GM12878 (cell line): ENCODE measurements around the gene UNC5B. TPM values are rescaled to one million over a fixed set of nuclear protein-coding genes. Genes with fewer than 3 reads are reported as not detected.

Experiments used
- ATAC-seq: fragments of 200-7000 bp; cut with Tn5 transposase; 3 replicates; pipeline ENCODE4 v1.9.1; 2020; ENCODE audit warnings: mild to moderate bottlenecking, moderate library complexity
- BruUV-seq: library from RNA; stranded (reverse); fragments of 400-500 nt; replicated peaks from 2 replicates; lab custom pipeline; 2021; lab: Mats Ljungman, UMichigan
- CTCF ChIA-PET: fragments of 300-600 bp; sonication (Branson Sonifier 250); formaldehyde crosslinking; extraction: SDS; loops from one replicate; lab custom pipeline; 2021; ENCODE audit warnings: inconsistent platforms; lab: Yijun Ruan, JAX
- POLR2A ChIA-PET: fragments of 350-600 bp; formaldehyde crosslinking; extraction: SDS; loops from one replicate; lab custom pipeline; 2021; ENCODE audit warnings: inconsistent platforms; lab: Charles Lee
- RAD21 ChIA-PET: fragments of 300-600 bp; sonication (Branson Sonifier 250); formaldehyde crosslinking; loops from one replicate; lab custom pipeline; 2023; ENCODE audit warnings: antibody characterized with exemption; ENCODE audit not compliant: unreplicated experiment; lab: Charles Lee
- SMC1A ChIA-PET: fragments of 300-600 bp; sonication (Branson Sonifier 250); formaldehyde crosslinking; loops from one replicate; lab custom pipeline; 2023; ENCODE audit not compliant: unreplicated experiment, uncharacterized antibody; lab: Charles Lee
- DNase-seq: peaks from one replicate; pipeline ENCODE4 v3.0.0-alpha.2; 2011; ENCODE audit warnings: low read depth, low spot score
- FAIRE-seq: peaks from 3 replicates; lab custom pipeline; 2011; peaks lifted over from hg19 to GRCh38; lab: Jason Lieb, UNC
- H2AFZ ChIP-seq: 2 replicates; pipeline ENCODE4 v1.6.0; 2011; ENCODE audit warnings: low read depth, low read length, control low read depth; ENCODE audit not compliant: control insufficient read depth
- H3K27ac ChIP-seq: 2 replicates; pipeline ENCODE4 v1.5.1; 2011; ENCODE audit warnings: control low read depth; ENCODE audit not compliant: control insufficient read depth, insufficient read depth
- H3K27me3 ChIP-seq, 2 experiments: replicated peaks in 1 of 2; 2 replicates each; pipeline versions ENCODE4 v1.6.0 to v1.6.1; 2011; ENCODE audit warnings: low read length in 1 of 2; ENCODE audit not compliant: control insufficient read depth in 2 of 2, insufficient read depth in 2 of 2
- H3K36me3 ChIP-seq, 2 experiments: 2 replicates each; pipeline ENCODE4 v1.5.1; 2011; ENCODE audit warnings: low read length in 1 of 2; ENCODE audit not compliant: control insufficient read depth in 2 of 2, insufficient read depth in 2 of 2
- H3K4me1 ChIP-seq: 2 replicates; pipeline ENCODE4 v1.6.1; 2011; ENCODE audit warnings: mild to moderate bottlenecking, low read length, moderate library complexity, mixed read lengths; ENCODE audit not compliant: control insufficient read depth, insufficient read depth
- H3K4me2 ChIP-seq: 2 replicates; pipeline ENCODE4 v1.6.0; 2011; ENCODE audit warnings: control low read depth; ENCODE audit not compliant: control insufficient read depth, insufficient read depth
- H3K4me3 ChIP-seq: fragments of 200-600 bp; sonication (generic); 2 replicates; pipeline ENCODE4 v1.5.1; 2016
- H3K79me2 ChIP-seq: 2 replicates; pipeline ENCODE4 v1.6.0; 2011; ENCODE audit warnings: low read length; ENCODE audit not compliant: control insufficient read depth, insufficient read depth
- H3K9ac ChIP-seq: 2 replicates; pipeline ENCODE4 v1.8.0; 2011; ENCODE audit warnings: low read length, control low read depth, mixed read lengths; ENCODE audit not compliant: control insufficient read depth, insufficient read depth
- H3K9me3 ChIP-seq: replicated peaks from 3 replicates; pipeline ENCODE4 v1.5.1; 2011; ENCODE audit warnings: mild to moderate bottlenecking, low read length; ENCODE audit not compliant: control insufficient read depth, insufficient read depth
- H4K20me1 ChIP-seq: 2 replicates; pipeline ENCODE4 v1.6.0; 2011; ENCODE audit not compliant: control insufficient read depth, insufficient read depth
- BCLAF1 ChIP-seq: fragments of 450-650 bp; IDR thresholded peaks from 2 replicates; pipeline ENCODE4 v1.6.1; 2017; ENCODE audit warnings: antibody characterized with exemption, mild to moderate bottlenecking, moderate library complexity
- BHLHE40 ChIP-seq, 2 experiments: fragments of 450-650 bp in 1 of 2; IDR thresholded peaks; 2 replicates each; pipeline ENCODE4 v1.6.1; 2011 to 2017; ENCODE audit warnings: low read depth in 2 of 2, borderline replicate concordance in 1 of 2, improper control_type of control experiment in 1 of 2, low read length in 1 of 2, mild to moderate bottlenecking in 1 of 2
- CEBPB ChIP-seq, 2 experiments: fragments of 150-350 bp in 1 of 2; IDR thresholded peaks; 2 replicates each; pipeline ENCODE4 v1.6.1; 2012 to 2014; ENCODE audit warnings: low read depth in 2 of 2, low read length in 2 of 2, borderline replicate concordance in 1 of 2, inconsistent platforms in 1 of 2
- CHD4 ChIP-seq: fragments of 200-600 bp; sonication (generic); IDR thresholded peaks from 2 replicates; pipeline ENCODE4 v1.6.1; 2016; ENCODE audit warnings: mild to moderate bottlenecking
- E4F1 ChIP-seq: fragments of 450-650 bp; IDR thresholded peaks from 2 replicates; pipeline ENCODE4 v1.6.1; 2018; ENCODE audit warnings: borderline replicate concordance, mild to moderate bottlenecking; ENCODE audit not compliant: partially characterized antibody
- EP300 ChIP-seq, 2 experiments: fragments of 150-350 bp in 1 of 2; IDR thresholded peaks; 2 replicates each; pipeline ENCODE4 v1.6.1; 2011 to 2012; ENCODE audit warnings: low read depth in 2 of 2, low read length in 2 of 2, borderline replicate concordance in 1 of 2, improper control_type of control experiment in 1 of 2, inconsistent platforms in 1 of 2; ENCODE audit not compliant: control insufficient read depth in 1 of 2
- ETV6 ChIP-seq, 2 experiments: fragments of 450-650 bp in 1 of 2; IDR thresholded peaks in 1 of 2; conservative IDR thresholded peaks in 1 of 2; 2 replicates each; pipeline ENCODE4 v1.6.1; 2014; ENCODE audit warnings: antibody characterized with exemption in 1 of 2, borderline replicate concordance in 1 of 2, low read depth in 1 of 2, mild to moderate bottlenecking in 1 of 2, moderate library complexity in 1 of 2
- HDAC6 ChIP-seq: fragments of 200-600 bp; sonication (generic); IDR thresholded peaks from one replicate; pipeline ENCODE4 v1.8.0; 2017; ENCODE audit warnings: antibody characterized with exemption; ENCODE audit not compliant: unreplicated experiment
- MYC ChIP-seq: IDR thresholded peaks from 2 replicates; pipeline ENCODE4 v1.6.1; 2011; ENCODE audit warnings: mild to moderate bottlenecking, low read length, moderate library complexity, inconsistent platforms; ENCODE audit not compliant: insufficient read depth, insufficient replicate concordance, insufficient read length, severe bottlenecking
- NR2C2 ChIP-seq: IDR thresholded peaks from 2 replicates; pipeline ENCODE4 v1.6.1; 2011; ENCODE audit warnings: borderline replicate concordance, low read depth; ENCODE audit not compliant: control insufficient read depth, insufficient read length
- POLR2AphosphoS5 ChIP-seq: IDR thresholded peaks from 2 replicates; pipeline ENCODE4 v1.6.1; 2011; ENCODE audit warnings: mild to moderate bottlenecking, low read length, inconsistent platforms
- SMARCA5 ChIP-seq: fragments of 450-650 bp; IDR thresholded peaks from 2 replicates; pipeline ENCODE4 v1.6.1; 2017; ENCODE audit warnings: mild to moderate bottlenecking
- SPI1 ChIP-seq: IDR thresholded peaks from 2 replicates; pipeline ENCODE4 v1.6.1; 2011; ENCODE audit warnings: low read depth, mild to moderate bottlenecking, low read length, moderate library complexity, borderline replicate concordance; ENCODE audit not compliant: insufficient read depth
- TAF1 ChIP-seq: IDR thresholded peaks from 2 replicates; pipeline ENCODE4 v1.6.1; 2011; ENCODE audit warnings: mild to moderate bottlenecking, low read depth, low read length, borderline replicate concordance
- ZZZ3 ChIP-seq: IDR thresholded peaks from 2 replicates; pipeline ENCODE4 v1.6.1; 2011; ENCODE audit warnings: low read depth; ENCODE audit not compliant: control insufficient read depth, insufficient read length
- WGBS: methylation state at CpG from one replicate; pipeline ENCODE4 v1.1.6; 2016; ENCODE audit warnings: low lambda C conversion rate; ENCODE audit not compliant: insufficient replicate concordance, insufficient coverage; ENCODE audit errors: missing lambda C conversion rate; 5-methylcytosine and 5-hydroxymethylcytosine counted together
- in situ Hi-C: fragments of 300-500 bp; cut with MboI; formaldehyde crosslinking; loops from 9 replicates; pipeline ENCODE4 v1.14.3; 2018; ENCODE audit warnings: mixed read lengths
- intact Hi-C: fragments of 100-400 bp; cut with micrococcal nuclease; formaldehyde crosslinking; loops from one replicate; pipeline ENCODE4 v1.14.2; 2022; ENCODE audit not compliant: unreplicated experiment
- polyA plus RNA-seq, 11 experiments: library from polyadenylated mRNA; depleted of rRNA in 4 of 11; unstranded in 6 of 11; stranded (reverse) in 5 of 11; fragments of >200 nt; fragmentation: Nextera tagmentation in 4 of 11; fragmentation: Illumina TruSeq in 1 of 11; extraction: Ambion mirVana in 4 of 11; extraction: Trizol in 1 of 11; gene quantifications; 1 replicate in 1 of 11; 2 replicates in 10 of 11; pipeline versions ENCODE4 v1.2.1 to v1.2.3, GENCODE V29; 2011 to 2016; ENCODE audit warnings: inconsistent platforms in 2 of 11, missing spikeins in 2 of 11, low read depth in 1 of 11
- total RNA-seq, 4 experiments: library from RNA; depleted of rRNA in 3 of 4; stranded (reverse); fragments of >200 nt in 3 of 4; fragmentation: Illumina TruSeq in 1 of 4; extraction: Trizol in 1 of 4; gene quantifications; 2 replicates each; pipeline versions ENCODE4 v1.2.1 to v1.2.3, GENCODE V29; 2013 to 2021

The UNC5B gene
- total and polyA plus RNA-seq, 10 of the 15 experiments (the other 5 are each of a cell fraction or from before 2014, with no cell fraction given), result 0.03 to 0.08 TPM; not detected in 8

- TF ChIP-seq SPI1 (no peak), SMARCA5 (no peak), HDAC6 (no peak), TAF1 (no peak), NR2C2 (no peak)
Observed at GRCh38 chr10:71280825-71281224, 68.5 kb downstream of the UNC5B start (continued).

- ATAC-seq (no peak), DNase-seq (no peak), FAIRE-seq (no peak)
- intact Hi-C loops (no loop called here), in situ Hi-C loops (no loop called here)
- 41% methylated on average over 8 of the region's 8 CpGs for WGBS
- ChIA-PET POLR2A (interaction anchor here (0.7 kb wide), 1 partner anchor 240 kb away, joined by 3 read pairs; no protein-coding TSS in a partner anchor), SMC1A (no interaction called here), CTCF (no interaction called here), RAD21 (no interaction called here)
- Histone ChIP-seq H3K9ac (no peak overlapping the region), H3K27ac (no peak overlapping the region), H3K79me2 (no peaks in the 10 kb centered on the region), H4K20me1 (no peaks in the 10 kb centered on the region), H3K27me3 (peaks cover 0 to 2% of the 10 kb centered on the region in 2 experiments; a peak in 1 of 4 replicates), H3K4me3 (no peak overlapping the region), H3K36me3 (no peaks in the 10 kb centered on the region), H3K4me2 (no peak overlapping the region), H3K9me3 (no peaks in the 10 kb centered on the region; the same call in 2 of the 3 replicates), H2AFZ (no peak overlapping the region), H3K4me1 (no peaks in the 10 kb centered on the region)
- BruUV-seq, result no TSS peak
- no peak for TF ChIP-seq EP300 (IDR thresholded peaks at IDR 0.05; ENCODE audit: borderline replicate concordance in 1 of 2, control insufficient read depth in 1 of 2, low read depth in 2 of 2, low read length in 2 of 2)
- no peak for TF ChIP-seq ETV6 (conservative IDR thresholded peaks at IDR 0.05 in 1 of 2, IDR thresholded peaks at IDR 0.05 in 1 of 2; ENCODE audit: borderline replicate concordance in 1 of 2, low read depth in 1 of 2)
- no peak for TF ChIP-seq MYC
- TF ChIP-seq ZZZ3, result no peak
- TF ChIP-seq POLR2AphosphoS5, result no peak
- no peak for TF ChIP-seq BCLAF1
- TF ChIP-seq E4F1, result no peak
- no peak for TF ChIP-seq CHD4
- TF ChIP-seq CEBPB (IDR thresholded peaks at IDR 0.05; ENCODE audit: borderline replicate concordance in 1 of 2, low read depth in 2 of 2, low read length in 2 of 2), result no peak
- no peak for TF ChIP-seq BHLHE40 (IDR thresholded peaks at IDR 0.05; ENCODE audit: borderline replicate concordance in 1 of 2, low read depth in 2 of 2, low read length in 1 of 2)
Observed at GRCh38 chr10:71281646-71282322, 69.4 kb downstream of the UNC5B start.
